GM23338 (cell line): Measurements from ENCODE around the gene EEA1. TPM values are rescaled to one million over a fixed set of nuclear protein-coding genes. Genes with fewer than 3 reads are reported as not detected.

Source experiments
- ATAC-seq: fragments of 200-7000 bp; cut with Tn5 transposase; 3 replicates; pipeline ENCODE4 v1.9.1; 2020
- DNase-seq: peaks from one replicate; pipeline ENCODE4 v3.0.0-alpha.2; 2015; ENCODE audit warnings: low spot score
- H2AFZ ChIP-seq: fragments of 200-600 bp; sonication (generic); 2 replicates; pipeline ENCODE4 v1.8.0; 2016; ENCODE audit warnings: antibody characterized with exemption, mild to moderate bottlenecking, moderate library complexity
- H3F3A ChIP-seq: fragments of 200-600 bp; sonication (generic); replicated peaks from 2 replicates; pipeline ENCODE4 v1.8.0; 2017; ENCODE audit warnings: antibody characterized with exemption, mixed run types, low read depth
- H3K27ac ChIP-seq: fragments of 200-600 bp; sonication (generic); 2 replicates; pipeline ENCODE4 v1.6.1; 2016; ENCODE audit warnings: low read depth
- H3K27me3 ChIP-seq: fragments of 200-600 bp; sonication (generic); 2 replicates; pipeline ENCODE4 v1.8.0; 2016; ENCODE audit warnings: mild to moderate bottlenecking, mixed run types, moderate library complexity; ENCODE audit not compliant: insufficient read depth
- H3K36me3 ChIP-seq: fragments of 200-600 bp; sonication (generic); 2 replicates; pipeline ENCODE4 v1.8.0; 2016; ENCODE audit warnings: mild to moderate bottlenecking; ENCODE audit not compliant: insufficient read depth
- H3K4me1 ChIP-seq: fragments of 200-600 bp; sonication (generic); 2 replicates; pipeline ENCODE4 v1.8.0; 2016; ENCODE audit warnings: mild to moderate bottlenecking, moderate library complexity; ENCODE audit not compliant: insufficient read depth
- H3K4me2 ChIP-seq: fragments of 200-600 bp; sonication (generic); 2 replicates; pipeline ENCODE4 v1.7.1; 2017; ENCODE audit warnings: mixed run types
- H3K4me3 ChIP-seq: fragments of 200-600 bp; sonication (generic); 2 replicates; pipeline ENCODE4 v1.6.1; 2016; ENCODE audit warnings: mixed run types
- H3K79me2 ChIP-seq: fragments of 200-600 bp; sonication (generic); replicated peaks from 2 replicates; pipeline ENCODE4 v1.8.0; 2017; ENCODE audit warnings: mild to moderate bottlenecking; ENCODE audit not compliant: insufficient read depth
- H3K9me2 ChIP-seq: fragments of 200-600 bp; sonication (generic); 2 replicates; pipeline ENCODE4 v1.8.0; 2017; ENCODE audit not compliant: insufficient read depth
- H4K20me1 ChIP-seq: fragments of 200-600 bp; sonication (generic); replicated peaks from 2 replicates; pipeline ENCODE4 v1.8.0; 2017; ENCODE audit warnings: mild to moderate bottlenecking; ENCODE audit not compliant: insufficient read depth
- H3K27ac Mint-ChIP-seq: 2 replicates; pipeline ENCODE4 v1.8.0; 2020; ENCODE audit warnings: inconsistent platforms, mild to moderate bottlenecking, moderate library complexity, mixed read lengths
- H3K27me3 Mint-ChIP-seq: 3 replicates; pipeline ENCODE4 v1.8.0; 2022; ENCODE audit warnings: low read depth, mild to moderate bottlenecking, moderate library complexity, mixed read lengths, inconsistent platforms; ENCODE audit not compliant: insufficient read depth, poor library complexity
- H3K36me3 Mint-ChIP-seq: 3 replicates; pipeline ENCODE4 v1.8.0; 2021; ENCODE audit warnings: low read depth, mild to moderate bottlenecking, inconsistent platforms, moderate library complexity, mixed read lengths
- H3K4me1 Mint-ChIP-seq: 3 replicates; pipeline ENCODE4 v1.8.0; 2020; ENCODE audit warnings: mild to moderate bottlenecking, inconsistent platforms, mixed read lengths
- H3K4me3 Mint-ChIP-seq: 3 replicates; pipeline ENCODE4 v1.8.0; 2021; ENCODE audit warnings: moderate library complexity, mild to moderate bottlenecking, inconsistent platforms, mixed read lengths
- H3K9me3 Mint-ChIP-seq: 3 replicates; pipeline ENCODE4 v1.8.0; 2020; ENCODE audit warnings: moderate library complexity, mild to moderate bottlenecking, inconsistent platforms, mixed read lengths
- CREB1 ChIP-seq: fragments of 250-450 bp; sonication (Bioruptor Pico); IDR thresholded peaks from 2 replicates; pipeline ENCODE4 v1.5.0; 2020; ENCODE audit warnings: low read depth, mild to moderate bottlenecking, moderate library complexity
- EZH2 ChIP-seq: fragments of 200-600 bp; sonication (generic); IDR thresholded peaks from one replicate; pipeline ENCODE4 v1.8.0; 2017; ENCODE audit warnings: antibody characterized with exemption, mild to moderate bottlenecking, low read depth; ENCODE audit not compliant: unreplicated experiment
- EZH2phosphoT487 ChIP-seq: fragments of 200-600 bp; sonication (generic); IDR thresholded peaks from one replicate; pipeline ENCODE4 v1.8.1; 2018; ENCODE audit warnings: antibody characterized with exemption; ENCODE audit not compliant: unreplicated experiment
- JUNB ChIP-seq: IDR thresholded peaks from one replicate; pipeline ENCODE4 v1.6.1; 2016; ENCODE audit warnings: antibody characterized with exemption; ENCODE audit not compliant: unreplicated experiment
- POLR2AphosphoS5 ChIP-seq: IDR thresholded peaks from 2 replicates; pipeline ENCODE4 v1.6.1; 2016; ENCODE audit warnings: antibody characterized with exemption, low read depth
- STAT1 ChIP-seq: IDR thresholded peaks from one replicate; pipeline ENCODE4 v1.6.1; 2016; ENCODE audit warnings: antibody characterized with exemption; ENCODE audit not compliant: unreplicated experiment
- ZNF114 ChIP-seq: fragments of 250-450 bp; sonication (Bioruptor Pico); IDR thresholded peaks from 2 replicates; pipeline ENCODE4 v1.5.0; 2020; ENCODE audit warnings: mild to moderate bottlenecking, moderate library complexity
- ZNF331 ChIP-seq: fragments of 250-450 bp; sonication (Bioruptor Pico); IDR thresholded peaks from 2 replicates; pipeline ENCODE4 v1.5.0; 2020; ENCODE audit warnings: low read depth, mild to moderate bottlenecking, moderate library complexity
- polyA plus RNA-seq: library from polyadenylated mRNA; unstranded; fragments of >200 nt; fragmentation: Nextera tagmentation; extraction: Ambion mirVana; gene quantifications from 2 replicates; pipeline ENCODE4 v1.2.1, GENCODE V29; 2016
- total RNA-seq: library from RNA; depleted of rRNA; stranded (reverse); fragments of >200 nt; shearing (Covaris generic); gene quantifications from 2 replicates; pipeline ENCODE4 v1.2.3, GENCODE V29; 2014
- TF ChIP-seq, protein P1 (sequence below): IDR thresholded peaks from 2 replicates; pipeline ENCODE4 v1.6.1; 2016; ENCODE audit warnings: antibody characterized with exemption
- TF ChIP-seq, protein P2 (sequence below): IDR thresholded peaks from one replicate; pipeline ENCODE4 v1.6.1; 2018; ENCODE audit warnings: antibody characterized with exemption; ENCODE audit not compliant: unreplicated experiment
- TF ChIP-seq, protein P3 (sequence below): fragments of 250-450 bp; sonication (Bioruptor Pico); IDR thresholded peaks from 2 replicates; pipeline ENCODE4 v1.5.0; 2020; ENCODE audit warnings: mild to moderate bottlenecking, moderate library complexity
- TF ChIP-seq, protein P4 (sequence below), 2 experiments: fragments of 200-600 bp in 1 of 2; sonication (generic) in 1 of 2; conservative IDR thresholded peaks; 2 replicates each; pipeline versions ENCODE4 v1.5.1 to v1.6.1; 2016 to 2017; ENCODE audit warnings: antibody characterized with exemption in 2 of 2, low read depth in 2 of 2, mild to moderate bottlenecking in 2 of 2, moderate library complexity in 1 of 2

Gene EEA1
- total and polyA plus RNA-seq, 2 experiments from 2014 or later: 10.0 to 41.1 TPM

DNA sequence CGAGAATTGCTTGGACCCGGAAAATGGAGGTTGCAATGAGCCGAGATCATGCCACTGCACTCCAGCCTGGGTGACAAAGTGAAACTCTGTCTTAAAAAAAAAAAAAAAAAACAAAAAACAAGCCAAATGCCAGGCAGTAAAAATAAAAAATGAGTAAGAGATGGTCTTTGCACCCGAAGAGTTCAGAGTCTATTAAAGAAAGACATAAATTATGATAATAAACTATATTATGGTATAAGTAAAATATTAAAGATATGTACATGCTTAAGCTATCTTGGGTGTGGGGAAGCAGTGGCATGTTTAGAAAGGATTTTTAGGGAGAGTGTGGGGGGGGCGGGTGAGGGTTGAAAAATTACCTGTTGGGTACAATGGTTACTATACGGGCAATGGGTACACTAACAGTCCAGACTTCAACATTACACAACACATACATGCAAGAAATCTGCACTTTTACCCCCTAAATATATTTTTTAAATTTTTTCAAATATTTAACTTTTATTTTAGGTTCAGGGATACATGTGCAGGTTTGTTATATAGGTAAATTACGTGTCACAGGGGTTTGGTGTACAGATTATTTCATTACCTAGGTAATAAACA, 99.3 kb downstream of the EEA1 start:
- Histone ChIP-seq H3K27ac (no peak overlapping the region), H3K4me3 (no peak overlapping the region), H3K4me1 (no peaks in the 10 kb centered on the region), H2AFZ (no peak overlapping the region), H3K4me2 (no peak overlapping the region), H3K79me2 (no peaks in the 10 kb centered on the region), H3K36me3 (no peaks in the 10 kb centered on the region), H4K20me1 (0 out of 2 replicates have a peak, but pooled peaks cover 3% of the 10 kb centered on the region), H3K27me3 (no peaks in the 10 kb centered on the region), H3F3A (no peaks in the 10 kb centered on the region), H3K9me2 (no peaks in the 10 kb centered on the region)
- Mint-ChIP-seq H3K9me3 (no peaks in the 10 kb centered on the region), H3K36me3 (peaks cover 6% of the 10 kb centered on the region; the same call in 1 of the 3 replicates), H3K27me3 (no peaks in the 10 kb centered on the region), H3K27ac (no peak overlapping the region), H3K4me3 (no peak overlapping the region), H3K4me1 (no peaks in the 10 kb centered on the region)
- no peak for DNase-seq
- no peak for ATAC-seq
- TF ChIP-seq, protein P1, sequence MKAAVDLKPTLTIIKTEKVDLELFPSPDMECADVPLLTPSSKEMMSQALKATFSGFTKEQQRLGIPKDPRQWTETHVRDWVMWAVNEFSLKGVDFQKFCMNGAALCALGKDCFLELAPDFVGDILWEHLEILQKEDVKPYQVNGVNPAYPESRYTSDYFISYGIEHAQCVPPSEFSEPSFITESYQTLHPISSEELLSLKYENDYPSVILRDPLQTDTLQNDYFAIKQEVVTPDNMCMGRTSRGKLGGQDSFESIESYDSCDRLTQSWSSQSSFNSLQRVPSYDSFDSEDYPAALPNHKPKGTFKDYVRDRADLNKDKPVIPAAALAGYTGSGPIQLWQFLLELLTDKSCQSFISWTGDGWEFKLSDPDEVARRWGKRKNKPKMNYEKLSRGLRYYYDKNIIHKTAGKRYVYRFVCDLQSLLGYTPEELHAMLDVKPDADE: no peak
- TF ChIP-seq, protein P2, sequence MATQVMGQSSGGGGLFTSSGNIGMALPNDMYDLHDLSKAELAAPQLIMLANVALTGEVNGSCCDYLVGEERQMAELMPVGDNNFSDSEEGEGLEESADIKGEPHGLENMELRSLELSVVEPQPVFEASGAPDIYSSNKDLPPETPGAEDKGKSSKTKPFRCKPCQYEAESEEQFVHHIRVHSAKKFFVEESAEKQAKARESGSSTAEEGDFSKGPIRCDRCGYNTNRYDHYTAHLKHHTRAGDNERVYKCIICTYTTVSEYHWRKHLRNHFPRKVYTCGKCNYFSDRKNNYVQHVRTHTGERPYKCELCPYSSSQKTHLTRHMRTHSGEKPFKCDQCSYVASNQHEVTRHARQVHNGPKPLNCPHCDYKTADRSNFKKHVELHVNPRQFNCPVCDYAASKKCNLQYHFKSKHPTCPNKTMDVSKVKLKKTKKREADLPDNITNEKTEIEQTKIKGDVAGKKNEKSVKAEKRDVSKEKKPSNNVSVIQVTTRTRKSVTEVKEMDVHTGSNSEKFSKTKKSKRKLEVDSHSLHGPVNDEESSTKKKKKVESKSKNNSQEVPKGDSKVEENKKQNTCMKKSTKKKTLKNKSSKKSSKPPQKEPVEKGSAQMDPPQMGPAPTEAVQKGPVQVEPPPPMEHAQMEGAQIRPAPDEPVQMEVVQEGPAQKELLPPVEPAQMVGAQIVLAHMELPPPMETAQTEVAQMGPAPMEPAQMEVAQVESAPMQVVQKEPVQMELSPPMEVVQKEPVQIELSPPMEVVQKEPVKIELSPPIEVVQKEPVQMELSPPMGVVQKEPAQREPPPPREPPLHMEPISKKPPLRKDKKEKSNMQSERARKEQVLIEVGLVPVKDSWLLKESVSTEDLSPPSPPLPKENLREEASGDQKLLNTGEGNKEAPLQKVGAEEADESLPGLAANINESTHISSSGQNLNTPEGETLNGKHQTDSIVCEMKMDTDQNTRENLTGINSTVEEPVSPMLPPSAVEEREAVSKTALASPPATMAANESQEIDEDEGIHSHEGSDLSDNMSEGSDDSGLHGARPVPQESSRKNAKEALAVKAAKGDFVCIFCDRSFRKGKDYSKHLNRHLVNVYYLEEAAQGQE: no peak
- TF ChIP-seq, protein P3, sequence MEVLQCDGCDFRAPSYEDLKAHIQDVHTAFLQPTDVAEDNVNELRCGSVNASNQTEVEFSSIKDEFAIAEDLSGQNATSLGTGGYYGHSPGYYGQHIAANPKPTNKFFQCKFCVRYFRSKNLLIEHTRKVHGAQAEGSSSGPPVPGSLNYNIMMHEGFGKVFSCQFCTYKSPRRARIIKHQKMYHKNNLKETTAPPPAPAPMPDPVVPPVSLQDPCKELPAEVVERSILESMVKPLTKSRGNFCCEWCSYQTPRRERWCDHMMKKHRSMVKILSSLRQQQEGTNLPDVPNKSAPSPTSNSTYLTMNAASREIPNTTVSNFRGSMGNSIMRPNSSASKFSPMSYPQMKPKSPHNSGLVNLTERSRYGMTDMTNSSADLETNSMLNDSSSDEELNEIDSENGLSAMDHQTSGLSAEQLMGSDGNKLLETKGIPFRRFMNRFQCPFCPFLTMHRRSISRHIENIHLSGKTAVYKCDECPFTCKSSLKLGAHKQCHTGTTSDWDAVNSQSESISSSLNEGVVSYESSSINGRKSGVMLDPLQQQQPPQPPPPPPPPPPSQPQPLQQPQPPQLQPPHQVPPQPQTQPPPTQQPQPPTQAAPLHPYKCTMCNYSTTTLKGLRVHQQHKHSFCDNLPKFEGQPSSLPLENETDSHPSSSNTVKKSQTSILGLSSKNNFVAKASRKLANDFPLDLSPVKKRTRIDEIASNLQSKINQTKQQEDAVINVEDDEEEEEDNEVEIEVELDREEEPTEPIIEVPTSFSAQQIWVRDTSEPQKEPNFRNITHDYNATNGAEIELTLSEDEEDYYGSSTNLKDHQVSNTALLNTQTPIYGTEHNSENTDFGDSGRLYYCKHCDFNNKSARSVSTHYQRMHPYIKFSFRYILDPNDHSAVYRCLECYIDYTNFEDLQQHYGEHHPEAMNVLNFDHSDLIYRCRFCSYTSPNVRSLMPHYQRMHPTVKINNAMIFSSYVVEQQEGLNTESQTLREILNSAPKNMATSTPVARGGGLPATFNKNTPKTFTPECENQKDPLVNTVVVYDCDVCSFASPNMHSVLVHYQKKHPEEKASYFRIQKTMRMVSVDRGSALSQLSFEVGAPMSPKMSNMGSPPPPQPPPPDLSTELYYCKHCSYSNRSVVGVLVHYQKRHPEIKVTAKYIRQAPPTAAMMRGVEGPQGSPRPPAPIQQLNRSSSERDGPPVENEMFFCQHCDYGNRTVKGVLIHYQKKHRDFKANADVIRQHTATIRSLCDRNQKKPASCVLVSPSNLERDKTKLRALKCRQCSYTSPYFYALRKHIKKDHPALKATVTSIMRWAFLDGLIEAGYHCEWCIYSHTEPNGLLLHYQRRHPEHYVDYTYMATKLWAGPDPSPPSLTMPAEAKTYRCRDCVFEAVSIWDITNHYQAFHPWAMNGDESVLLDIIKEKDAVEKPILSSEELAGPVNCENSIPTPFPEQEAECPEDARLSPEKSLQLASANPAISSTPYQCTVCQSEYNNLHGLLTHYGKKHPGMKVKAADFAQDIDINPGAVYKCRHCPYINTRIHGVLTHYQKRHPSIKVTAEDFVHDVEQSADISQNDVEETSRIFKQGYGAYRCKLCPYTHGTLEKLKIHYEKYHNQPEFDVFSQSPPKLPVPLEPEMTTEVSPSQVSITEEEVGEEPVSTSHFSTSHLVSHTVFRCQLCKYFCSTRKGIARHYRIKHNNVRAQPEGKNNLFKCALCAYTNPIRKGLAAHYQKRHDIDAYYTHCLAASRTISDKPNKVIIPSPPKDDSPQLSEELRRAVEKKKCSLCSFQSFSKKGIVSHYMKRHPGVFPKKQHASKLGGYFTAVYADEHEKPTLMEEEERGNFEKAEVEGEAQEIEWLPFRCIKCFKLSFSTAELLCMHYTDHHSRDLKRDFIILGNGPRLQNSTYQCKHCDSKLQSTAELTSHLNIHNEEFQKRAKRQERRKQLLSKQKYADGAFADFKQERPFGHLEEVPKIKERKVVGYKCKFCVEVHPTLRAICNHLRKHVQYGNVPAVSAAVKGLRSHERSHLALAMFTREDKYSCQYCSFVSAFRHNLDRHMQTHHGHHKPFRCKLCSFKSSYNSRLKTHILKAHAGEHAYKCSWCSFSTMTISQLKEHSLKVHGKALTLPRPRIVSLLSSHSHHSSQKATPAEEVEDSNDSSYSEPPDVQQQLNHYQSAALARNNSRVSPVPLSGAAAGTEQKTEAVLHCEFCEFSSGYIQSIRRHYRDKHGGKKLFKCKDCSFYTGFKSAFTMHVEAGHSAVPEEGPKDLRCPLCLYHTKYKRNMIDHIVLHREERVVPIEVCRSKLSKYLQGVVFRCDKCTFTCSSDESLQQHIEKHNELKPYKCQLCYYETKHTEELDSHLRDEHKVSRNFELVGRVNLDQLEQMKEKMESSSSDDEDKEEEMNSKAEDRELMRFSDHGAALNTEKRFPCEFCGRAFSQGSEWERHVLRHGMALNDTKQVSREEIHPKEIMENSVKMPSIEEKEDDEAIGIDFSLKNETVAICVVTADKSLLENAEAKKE: no peak
- TF ChIP-seq EZH2phosphoT487: no peak
- TF ChIP-seq STAT1: no peak
- TF ChIP-seq ZNF331: no peak
- TF ChIP-seq JUNB: no peak
- TF ChIP-seq EZH2: no peak
- TF ChIP-seq, protein P4, sequence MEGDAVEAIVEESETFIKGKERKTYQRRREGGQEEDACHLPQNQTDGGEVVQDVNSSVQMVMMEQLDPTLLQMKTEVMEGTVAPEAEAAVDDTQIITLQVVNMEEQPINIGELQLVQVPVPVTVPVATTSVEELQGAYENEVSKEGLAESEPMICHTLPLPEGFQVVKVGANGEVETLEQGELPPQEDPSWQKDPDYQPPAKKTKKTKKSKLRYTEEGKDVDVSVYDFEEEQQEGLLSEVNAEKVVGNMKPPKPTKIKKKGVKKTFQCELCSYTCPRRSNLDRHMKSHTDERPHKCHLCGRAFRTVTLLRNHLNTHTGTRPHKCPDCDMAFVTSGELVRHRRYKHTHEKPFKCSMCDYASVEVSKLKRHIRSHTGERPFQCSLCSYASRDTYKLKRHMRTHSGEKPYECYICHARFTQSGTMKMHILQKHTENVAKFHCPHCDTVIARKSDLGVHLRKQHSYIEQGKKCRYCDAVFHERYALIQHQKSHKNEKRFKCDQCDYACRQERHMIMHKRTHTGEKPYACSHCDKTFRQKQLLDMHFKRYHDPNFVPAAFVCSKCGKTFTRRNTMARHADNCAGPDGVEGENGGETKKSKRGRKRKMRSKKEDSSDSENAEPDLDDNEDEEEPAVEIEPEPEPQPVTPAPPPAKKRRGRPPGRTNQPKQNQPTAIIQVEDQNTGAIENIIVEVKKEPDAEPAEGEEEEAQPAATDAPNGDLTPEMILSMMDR (conservative IDR thresholded peaks at IDR 0.05; ENCODE audit: low read depth in 2 of 2): no peak
- TF ChIP-seq POLR2AphosphoS5: no peak
- no peak for TF ChIP-seq ZNF114
- TF ChIP-seq CREB1: no peak
